Measurements from ENCODE around the gene C11orf42.

GRCh38 chr11:6203327-6203726 is 2.0 kb upstream of the C11orf42 start:
- TF ChIP-seq CTCF (conservative IDR thresholded peaks at IDR 0.05): no peak
- no peak for TF ChIP-seq ZFX (IDR thresholded peaks at IDR 0.05)
